NCI-H128 (cell line): ENCODE results near the gene HDAC4.

ENCODE experiments used
- DNase-seq: peaks from one replicate; lab custom pipeline; 2025; ENCODE audit not compliant: unreplicated experiment; lab: John Stamatoyannopoulos, UW

The HDAC4 gene

GRCh38 chr2:239162141-239162821, 238.5 kb downstream of the HDAC4 start:
- no peak for DNase-seq

GRCh38 chr2:239161711-239162140, 239.1 kb downstream of the HDAC4 start:
- no peak for DNase-seq

GRCh38 chr2:239160226-239161143, 240.3 kb downstream of the HDAC4 start:
- no peak for DNase-seq

GRCh38 chr2:239159476-239159911, 241.3 kb downstream of the HDAC4 start:
- DNase-seq = no peak

- DNase-seq = no peak
Observed at GRCh38 chr2:239158641-239159475, 242.0 kb downstream of the HDAC4 start.

- DNase-seq = no peak
Observed at GRCh38 chr2:239157771-239158170, 243.0 kb downstream of the HDAC4 start.

GRCh38 chr2:239157269-239157668, 243.6 kb downstream of the HDAC4 start:
- DNase-seq = no peak

- DNase-seq = no peak
Observed at GRCh38 chr2:239156516-239157265, 244.1 kb downstream of the HDAC4 start.

GRCh38 chr2:239155806-239156480, 244.9 kb downstream of the HDAC4 start:
- DNase-seq = no peak

- DNase-seq = no peak
Observed at GRCh38 chr2:239154971-239155805, 245.6 kb downstream of the HDAC4 start.

GRCh38 chr2:239153806-239154591, 246.8 kb downstream of the HDAC4 start:
- DNase-seq = no peak

- no peak for DNase-seq
Observed at GRCh38 chr2:239152916-239153305, 247.9 kb downstream of the HDAC4 start.

GRCh38 chr2:239152239-239152915, 248.4 kb downstream of the HDAC4 start:
- DNase-seq = no peak

- DNase-seq = no peak
Observed at GRCh38 chr2:239151201-239152131, 249.4 kb downstream of the HDAC4 start.

GRCh38 chr2:239150125-239151011, 250.5 kb downstream of the HDAC4 start:
- DNase-seq = no peak

GRCh38 chr2:239149501-239149900, 251.3 kb downstream of the HDAC4 start:
- no peak for DNase-seq
